Activated CD8-positive, alpha-beta memory T cell treated with anti-CD3 and anti-CD28 coated beads for 24 hours (primary cell): ENCODE data around the gene GPX3.

Experiments
- DNase-seq: peaks from one replicate; pipeline ENCODE4 v3.0.0-alpha.2; 2020

The GPX3 gene

DNA sequence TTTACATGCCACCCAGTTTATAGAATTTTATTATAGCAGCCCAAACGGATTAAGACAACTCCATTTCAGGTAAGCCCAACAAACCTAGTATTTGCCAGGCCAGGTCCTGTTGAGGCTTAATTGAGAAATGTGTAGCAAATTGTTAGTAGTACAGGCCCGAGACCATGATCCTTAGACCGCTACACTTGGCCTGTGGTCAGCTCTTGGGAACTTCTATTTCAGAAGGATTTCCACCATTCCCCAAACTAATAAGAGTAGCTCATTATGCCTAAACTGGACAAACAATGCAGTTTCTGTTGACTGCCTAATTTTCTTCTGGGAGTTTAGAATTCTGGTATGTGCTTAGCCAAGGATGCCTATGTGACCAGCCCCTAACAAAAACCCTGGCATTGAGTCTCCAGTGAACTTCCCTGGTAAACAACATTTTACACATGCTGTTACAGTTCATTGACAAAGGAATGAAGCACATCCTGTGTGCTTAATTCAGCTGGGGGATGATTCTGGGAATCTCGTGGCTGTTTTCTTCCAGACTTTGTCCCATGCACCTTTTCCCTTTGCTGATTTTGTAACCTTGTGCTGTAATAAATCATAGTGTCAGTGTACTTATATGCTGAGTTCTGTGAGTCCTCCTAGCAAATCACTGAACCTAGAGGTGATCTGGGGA is 5.6 kb upstream of the GPX3 start:
- no peak for DNase-seq

DNA sequence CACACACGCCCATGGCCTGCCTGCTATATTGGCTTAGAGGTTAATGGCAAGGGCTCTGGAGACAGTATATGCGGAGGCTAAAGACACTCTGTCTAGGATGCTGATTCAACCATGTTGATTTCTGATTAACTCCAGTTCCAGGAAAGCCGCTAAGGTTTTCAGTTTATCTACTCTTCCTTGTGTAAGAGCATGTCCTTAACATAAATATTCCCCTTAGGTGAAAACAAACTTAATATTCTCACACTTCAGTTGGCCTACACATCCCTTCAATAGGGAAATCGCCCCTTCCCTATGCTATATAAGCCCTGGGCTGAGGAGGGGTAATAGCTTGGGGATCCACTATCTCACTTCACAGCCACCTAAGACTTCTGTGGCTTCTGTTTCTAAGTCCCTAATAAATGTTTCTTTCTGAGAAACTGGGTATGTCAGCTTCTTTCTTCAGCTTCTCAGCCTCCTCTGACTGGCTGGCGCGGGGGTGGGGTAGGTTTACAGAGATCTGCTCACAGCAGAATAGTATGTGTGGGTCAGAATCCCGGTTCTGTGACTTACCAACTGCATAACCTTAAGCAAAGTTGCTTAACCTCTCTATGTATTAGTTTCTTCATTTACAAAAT is 4.3 kb upstream of the GPX3 start:
- DNase-seq = no peak

- DNase-seq = no peak
Measured at GRCh38 chr5:151016700-151017099, 3.7 kb upstream of the GPX3 start.

- no peak for DNase-seq
Measured at GRCh38 chr5:151017897-151018296, 2.5 kb upstream of the GPX3 start.

DNA sequence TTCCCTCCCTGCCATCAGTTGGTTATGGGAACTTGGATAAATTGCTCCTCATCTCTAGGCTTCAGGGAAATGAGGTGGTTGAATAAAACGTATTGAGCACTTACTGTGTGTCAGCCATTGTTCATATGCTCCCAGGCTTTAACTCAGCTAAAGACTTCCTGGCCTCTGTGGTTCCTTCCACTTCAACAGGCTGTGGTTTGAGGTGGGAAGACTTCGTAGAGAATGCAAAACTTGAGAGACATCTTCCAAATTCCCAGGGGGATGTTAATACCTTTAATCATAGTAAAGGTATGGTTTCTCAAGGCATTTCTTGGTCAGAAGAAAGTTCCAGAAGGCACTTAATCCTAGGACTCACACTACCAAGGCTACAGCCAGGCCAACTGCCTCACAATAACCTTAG is 1.5 kb upstream of the GPX3 start:
- DNase-seq = no peak

GRCh38 chr5:151019331-151019730 is 1.1 kb upstream of the GPX3 start:
- DNase-seq = no peak

- no peak for DNase-seq
Measured at GRCh38 chr5:151021746-151022145, 1.4 kb downstream of the GPX3 start.

GRCh38 chr5:151022511-151023018 is 2.2 kb downstream of the GPX3 start:
- DNase-seq = no peak

DNA sequence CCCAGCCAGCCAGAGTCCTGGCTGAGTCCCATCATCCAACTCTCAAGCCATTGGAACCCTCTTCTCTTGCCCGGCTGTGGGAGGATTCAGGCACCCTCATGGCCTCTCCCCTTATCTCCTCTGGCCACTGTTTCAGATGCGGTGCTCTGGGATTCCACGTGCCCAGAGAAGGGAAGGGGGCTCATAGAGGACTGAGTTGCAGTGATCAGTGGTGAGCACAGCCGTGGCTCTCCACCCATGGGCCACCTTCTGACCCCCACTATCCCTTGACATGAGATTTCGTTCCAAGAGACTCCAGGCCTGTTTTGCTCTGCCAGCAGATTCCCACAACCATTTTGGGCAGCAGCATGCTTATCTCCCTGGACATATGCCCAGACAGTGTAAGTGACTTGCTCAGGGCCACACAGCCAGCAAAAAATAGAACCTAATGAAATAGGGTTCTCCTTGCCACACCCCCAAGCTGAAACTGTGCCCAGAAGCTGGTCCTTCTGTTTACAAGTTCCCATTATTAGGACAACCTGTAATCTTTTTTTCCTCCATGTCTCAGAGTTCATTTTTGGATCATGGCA is 2.7 kb downstream of the GPX3 start:
- no peak for DNase-seq

GRCh38 chr5:151023651-151024050 is 3.3 kb downstream of the GPX3 start:
- no peak for DNase-seq

GRCh38 chr5:151024440-151025249 is 4.3 kb downstream of the GPX3 start:
- no peak for DNase-seq

DNA sequence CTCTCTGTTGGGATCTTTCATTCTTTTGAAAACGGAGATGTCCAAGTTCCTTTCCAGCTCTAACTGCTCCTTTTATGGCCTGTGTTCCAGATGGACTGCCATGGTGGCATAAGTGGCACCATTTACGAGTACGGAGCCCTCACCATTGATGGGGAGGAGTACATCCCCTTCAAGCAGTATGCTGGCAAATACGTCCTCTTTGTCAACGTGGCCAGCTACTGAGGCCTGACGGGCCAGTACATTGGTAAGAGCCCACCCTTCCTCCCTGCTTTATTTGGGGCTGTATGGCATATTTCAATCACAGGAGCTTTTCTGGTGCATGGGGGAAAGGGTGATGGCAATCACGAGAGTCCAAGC is 4.8 kb downstream of the GPX3 start:
- DNase-seq = no peak

- no peak for DNase-seq
Measured at GRCh38 chr5:151026088-151026487, 5.7 kb downstream of the GPX3 start.

- no peak for DNase-seq
Measured at GRCh38 chr5:151026679-151027078, 6.3 kb downstream of the GPX3 start.

- no peak for DNase-seq
Measured at GRCh38 chr5:151027961-151028479, 7.6 kb downstream of the GPX3 start.

- no peak for DNase-seq
Measured at GRCh38 chr5:151028717-151029116, 8.3 kb downstream of the GPX3 start.

DNA sequence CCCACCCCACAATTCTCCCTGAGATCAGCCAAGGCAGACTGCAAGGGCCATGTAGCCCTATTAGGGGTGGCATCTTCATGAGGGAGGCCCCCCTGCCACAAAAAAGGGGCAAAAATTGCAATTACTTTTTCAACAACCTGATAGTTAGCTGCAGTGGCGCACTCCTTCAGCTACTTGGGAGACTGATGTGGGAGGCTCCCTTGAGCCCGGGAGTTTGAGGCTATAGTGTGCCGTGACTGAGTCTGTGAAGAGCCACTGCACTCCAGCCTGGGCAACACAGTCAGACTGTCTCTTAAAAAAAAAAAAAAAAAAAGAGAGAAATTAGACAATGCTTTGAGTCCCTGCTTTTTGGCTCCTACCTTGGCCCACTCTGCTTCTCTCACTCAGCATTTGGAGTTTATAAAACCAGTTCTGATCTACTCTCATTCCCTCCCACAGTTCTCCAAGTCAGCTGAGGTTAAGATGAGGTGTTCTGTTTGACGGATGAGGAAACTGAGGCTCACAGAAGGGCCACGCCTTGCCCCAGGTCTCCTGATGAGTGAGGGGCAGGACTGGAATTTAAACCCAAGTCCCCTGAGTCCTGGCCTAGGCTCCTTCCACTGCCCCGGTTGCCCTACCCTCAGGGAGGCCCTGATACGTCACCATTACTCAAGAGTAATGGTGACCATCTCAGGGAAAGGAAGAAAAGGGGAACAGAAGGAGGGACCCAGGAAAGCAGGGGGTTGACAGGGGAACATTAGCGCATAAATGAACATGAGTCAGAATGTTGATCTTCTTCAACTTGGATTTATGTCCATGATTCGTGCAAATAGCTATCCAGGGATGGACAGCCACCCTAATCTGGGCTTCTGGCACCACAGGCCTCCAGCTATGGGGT is 9.0 kb downstream of the GPX3 start:
- DNase-seq = no peak

DNA sequence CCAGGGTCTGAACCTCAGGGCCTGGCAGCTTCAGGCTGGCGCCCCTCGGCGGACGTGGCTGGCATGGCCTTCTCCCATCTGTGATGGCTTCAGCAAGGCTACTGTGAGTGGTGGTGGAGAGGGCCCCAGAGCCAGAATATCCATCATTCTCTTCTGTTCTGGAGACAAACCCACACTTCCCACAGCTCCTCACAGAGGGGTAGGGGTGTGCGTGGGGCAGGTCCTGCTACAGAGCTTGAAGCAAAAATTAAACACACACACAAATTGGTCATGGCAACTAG is 9.6 kb downstream of the GPX3 start:
- no peak for DNase-seq

DNA sequence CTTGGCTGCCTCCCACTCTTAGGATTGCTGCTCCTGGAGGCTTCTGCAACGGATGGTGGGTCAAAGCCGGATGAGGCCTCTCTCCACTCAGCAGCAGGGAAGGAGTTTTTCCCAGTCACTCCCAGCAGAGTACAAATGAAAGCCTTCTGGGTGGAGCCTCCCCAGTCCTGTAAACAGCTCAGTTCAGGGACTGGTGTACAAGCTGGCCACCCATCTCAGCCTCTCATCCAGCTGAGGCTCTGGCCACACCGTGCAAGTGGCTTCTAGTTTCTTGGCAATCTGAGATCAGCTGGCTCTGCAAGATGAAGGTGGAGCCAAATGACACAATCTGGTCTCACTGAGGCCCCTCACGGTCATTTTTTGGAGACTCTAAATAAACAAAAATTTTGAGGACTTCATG is 10.0 kb downstream of the GPX3 start:
- no peak for DNase-seq

GRCh38 chr5:151031554-151031953 is 11.2 kb downstream of the GPX3 start:
- no peak for DNase-seq

DNA sequence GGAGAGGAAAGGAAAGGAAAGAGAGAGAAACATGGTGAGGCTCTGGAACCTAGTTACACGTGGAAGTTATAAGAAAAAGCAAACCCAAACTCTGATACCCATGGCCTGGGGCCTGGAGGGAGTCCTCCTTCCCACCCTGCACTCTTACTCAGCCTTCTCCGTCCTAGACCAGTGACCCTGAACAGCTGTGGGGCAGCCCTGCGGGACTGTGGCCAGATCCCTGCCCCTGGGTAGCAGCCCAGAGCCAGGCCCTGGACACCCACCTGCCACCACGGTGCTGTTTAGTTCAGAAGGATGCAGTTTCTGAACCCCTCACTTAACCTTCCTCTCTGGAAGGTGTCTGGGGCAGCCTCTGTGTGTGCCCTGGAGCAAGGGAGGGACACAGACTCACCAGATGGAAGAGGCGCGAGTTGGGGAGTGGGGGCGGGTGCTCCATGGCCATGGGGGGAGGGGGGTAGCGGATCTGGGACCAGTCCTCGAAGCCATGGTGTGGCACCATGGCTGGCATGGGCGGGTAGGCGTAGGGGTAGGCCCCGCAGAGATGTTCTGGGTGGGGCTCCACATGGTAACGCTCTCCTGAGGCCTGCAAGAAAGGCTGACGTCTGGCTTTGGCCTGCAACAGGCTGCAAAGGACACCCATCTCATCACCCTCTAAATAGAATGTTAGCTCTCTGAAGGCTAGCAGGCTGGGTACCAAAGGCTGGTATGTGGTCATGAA is 13.0 kb downstream of the GPX3 start:
- no peak for DNase-seq
